CD14-positive monocyte (primary cell): Measurements from ENCODE around the gene GLTP. TPM values are rescaled to one million over a fixed set of nuclear protein-coding genes. Genes with fewer than 3 reads are reported as not detected.

Experiments
- DNase-seq, 3 donors: peaks; one replicate each; pipeline ENCODE4 v3.0.0-alpha.2; 2011 to 2022
- H2AFZ ChIP-seq: 2 replicates; pipeline ENCODE4 v1.6.0; 2012; ENCODE audit warnings: mild to moderate bottlenecking, low read depth, low read length, inconsistent platforms; ENCODE audit not compliant: insufficient read depth, poor library complexity, severe bottlenecking
- H3K27ac ChIP-seq, 2 donors: 1 replicate in 1 of 2; 2 replicates in 1 of 2; pipeline ENCODE4 v1.5.1; 2012 to 2013; ENCODE audit warnings: low read length in 2 of 2, control low read depth in 1 of 2, inconsistent platforms in 1 of 2, low read depth in 1 of 2, mild to moderate bottlenecking in 1 of 2
- H3K27me3 ChIP-seq, 2 donors: one replicate each; pipeline versions ENCODE4 v1.6.0 to v1.6.1; 2011 to 2013; ENCODE audit warnings: low read length in 2 of 2; ENCODE audit not compliant: control insufficient read depth in 2 of 2, insufficient read depth in 2 of 2
- H3K36me3 ChIP-seq, 2 donors: replicated peaks in 1 of 2; 1 replicate in 1 of 2; 2 replicates in 1 of 2; pipeline versions ENCODE4 v1.5.1 to v1.6.1; 2012 to 2013; ENCODE audit warnings: low read length in 2 of 2, control low read depth in 1 of 2, inconsistent platforms in 1 of 2, mild to moderate bottlenecking in 1 of 2; ENCODE audit not compliant: insufficient read depth in 2 of 2, control insufficient read depth in 1 of 2
- H3K4me1 ChIP-seq, 2 donors: 1 replicate in 1 of 2; 2 replicates in 1 of 2; pipeline versions ENCODE4 v1.5.1 to v1.6.1; 2012 to 2013; ENCODE audit warnings: low read length in 2 of 2, control low read depth in 1 of 2, inconsistent platforms in 1 of 2, mild to moderate bottlenecking in 1 of 2, moderate library complexity in 1 of 2; ENCODE audit not compliant: insufficient read depth in 2 of 2, control insufficient read depth in 1 of 2
- H3K4me2 ChIP-seq: replicated peaks from 2 replicates; pipeline ENCODE3; 2012; ENCODE audit warnings: low read length, moderate library complexity, mild to moderate bottlenecking; ENCODE audit not compliant: poor library complexity, severe bottlenecking; ENCODE audit errors: extremely low read depth
- H3K4me3 ChIP-seq, 3 experiments: fragments of 200-600 bp in 1 of 3; sonication (generic) in 1 of 3; replicated peaks in 1 of 3; 1 replicate in 2 of 3; 2 replicates in 1 of 3; pipeline ENCODE4 v1.5.1; 2011 to 2013; ENCODE audit warnings: low read length in 3 of 3, mild to moderate bottlenecking in 3 of 3, control low read depth in 2 of 3, low read depth in 2 of 3, inconsistent platforms in 1 of 3, moderate library complexity in 1 of 3
- H3K79me2 ChIP-seq: 2 replicates; pipeline ENCODE4 v1.6.0; 2012; ENCODE audit warnings: mild to moderate bottlenecking, control low read depth, inconsistent platforms, low read length, moderate library complexity; ENCODE audit not compliant: insufficient read depth
- H3K9ac ChIP-seq: 2 replicates; pipeline ENCODE4 v1.6.0; 2017; ENCODE audit warnings: low read length, mild to moderate bottlenecking; ENCODE audit not compliant: insufficient read depth, poor library complexity, severe bottlenecking
- H3K9me3 ChIP-seq, 2 donors: replicated peaks in 1 of 2; 1 replicate in 1 of 2; 2 replicates in 1 of 2; pipeline versions ENCODE4 v1.5.1 to v1.6.1; 2012 to 2013; ENCODE audit warnings: low read length in 2 of 2, control low read depth in 1 of 2; ENCODE audit not compliant: control insufficient read depth in 1 of 2, insufficient read depth in 1 of 2
- H4K20me1 ChIP-seq: 2 replicates; pipeline ENCODE4 v1.6.0; 2012; ENCODE audit warnings: mild to moderate bottlenecking, low read length, control low read depth, moderate library complexity; ENCODE audit not compliant: insufficient read depth
- H3K27ac Mint-ChIP-seq, 7 donors: one replicate each; pipeline ENCODE4 v1.8.0; 2020; ENCODE audit warnings: mild to moderate bottlenecking in 7 of 7, mixed read lengths in 7 of 7, moderate library complexity in 6 of 7, inconsistent platforms in 2 of 7
- H3K27me3 Mint-ChIP-seq, 3 donors: one replicate each; pipeline ENCODE4 v1.8.0; 2021 to 2022; ENCODE audit warnings: low read depth in 3 of 3, mild to moderate bottlenecking in 3 of 3, mixed read lengths in 3 of 3, moderate library complexity in 3 of 3, inconsistent platforms in 1 of 3
- H3K36me3 Mint-ChIP-seq, 2 donors: one replicate each; pipeline ENCODE4 v1.8.0; 2020; ENCODE audit warnings: mixed read lengths in 2 of 2, inconsistent platforms in 1 of 2, mild to moderate bottlenecking in 1 of 2
- H3K4me1 Mint-ChIP-seq: one replicate; pipeline ENCODE4 v1.8.0; 2020; ENCODE audit warnings: mild to moderate bottlenecking, mixed read lengths
- H3K4me3 Mint-ChIP-seq, 2 donors: one replicate each; pipeline ENCODE4 v1.8.0; 2020; ENCODE audit warnings: mild to moderate bottlenecking in 2 of 2, mixed read lengths in 2 of 2, moderate library complexity in 1 of 2
- H3K9me3 Mint-ChIP-seq, 7 donors: one replicate each; pipeline ENCODE4 v1.8.0; 2020 to 2022; ENCODE audit warnings: mixed read lengths in 7 of 7, mild to moderate bottlenecking in 6 of 7, moderate library complexity in 6 of 7, inconsistent platforms in 2 of 7
- WGBS: methylation state at CpG from one replicate; pipeline ENCODE4 v1.1.5; 2013; ENCODE audit warnings: missing lambda C conversion rate; ENCODE audit not compliant: insufficient coverage; 5-methylcytosine and 5-hydroxymethylcytosine counted together
- intact Hi-C, 2 donors: fragments of 100-400 bp; cut with micrococcal nuclease; formaldehyde crosslinking; loops; one replicate each; pipeline versions ENCODE4 v1.15.0 to v1.15.1; 2023
- polyA plus RNA-seq, 3 donors: library from polyadenylated mRNA; depleted of rRNA in 1 of 3; unstranded in 2 of 3; stranded (reverse) in 1 of 3; fragments of 300-500 nt in 2 of 3; fragments of >200 nt in 1 of 3; fragmentation: Illumina TruSeq in 2 of 3; gene quantifications; 1 replicate in 2 of 3; 2 replicates in 1 of 3; pipeline ENCODE4 v1.2.3, GENCODE V29; 2012 to 2021
- TF ChIP-seq, protein P1 (sequence below): fragments of 200-600 bp; IDR thresholded peaks from one replicate; pipeline ENCODE4 v1.8.0; 2022; ENCODE audit warnings: antibody characterized with exemption, mild to moderate bottlenecking

GLTP gene
- polyA plus RNA-seq, 3 donors, result 46.2 to 65.9 (median 51.7) TPM

DNA sequence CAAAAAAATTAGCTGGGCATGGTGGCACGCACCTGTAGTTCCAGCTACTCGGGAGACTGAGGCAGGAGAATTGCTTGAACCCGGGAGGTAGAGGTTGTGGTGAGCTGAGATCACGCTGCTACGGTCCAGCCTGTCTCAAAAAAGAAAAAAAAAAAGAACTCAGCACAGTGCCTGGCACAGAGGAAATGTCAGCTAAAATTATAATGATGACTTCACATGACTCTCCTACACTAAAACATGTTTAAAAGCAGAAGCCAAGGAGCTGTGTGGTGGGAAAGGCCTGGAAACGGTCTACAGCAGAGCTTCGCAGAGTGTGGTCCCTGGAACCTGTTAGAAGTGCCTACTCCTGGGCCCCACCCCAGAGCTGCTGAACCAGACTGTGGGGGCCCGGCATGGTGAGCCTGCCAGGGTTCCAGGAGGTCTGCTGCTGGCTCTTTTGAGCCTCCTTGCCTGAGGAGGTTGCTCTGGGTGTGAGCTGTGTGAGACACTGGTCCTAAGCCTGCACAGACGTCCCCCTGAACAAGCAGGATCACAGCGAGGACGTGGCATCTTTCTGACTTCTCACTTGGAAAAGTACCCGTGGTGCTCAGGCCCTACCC is 47.8 kb upstream of the GLTP start:
- TF ChIP-seq, protein P1, sequence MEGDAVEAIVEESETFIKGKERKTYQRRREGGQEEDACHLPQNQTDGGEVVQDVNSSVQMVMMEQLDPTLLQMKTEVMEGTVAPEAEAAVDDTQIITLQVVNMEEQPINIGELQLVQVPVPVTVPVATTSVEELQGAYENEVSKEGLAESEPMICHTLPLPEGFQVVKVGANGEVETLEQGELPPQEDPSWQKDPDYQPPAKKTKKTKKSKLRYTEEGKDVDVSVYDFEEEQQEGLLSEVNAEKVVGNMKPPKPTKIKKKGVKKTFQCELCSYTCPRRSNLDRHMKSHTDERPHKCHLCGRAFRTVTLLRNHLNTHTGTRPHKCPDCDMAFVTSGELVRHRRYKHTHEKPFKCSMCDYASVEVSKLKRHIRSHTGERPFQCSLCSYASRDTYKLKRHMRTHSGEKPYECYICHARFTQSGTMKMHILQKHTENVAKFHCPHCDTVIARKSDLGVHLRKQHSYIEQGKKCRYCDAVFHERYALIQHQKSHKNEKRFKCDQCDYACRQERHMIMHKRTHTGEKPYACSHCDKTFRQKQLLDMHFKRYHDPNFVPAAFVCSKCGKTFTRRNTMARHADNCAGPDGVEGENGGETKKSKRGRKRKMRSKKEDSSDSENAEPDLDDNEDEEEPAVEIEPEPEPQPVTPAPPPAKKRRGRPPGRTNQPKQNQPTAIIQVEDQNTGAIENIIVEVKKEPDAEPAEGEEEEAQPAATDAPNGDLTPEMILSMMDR, result no peak
- no peaks in the 10 kb centered on the region for H3K4me1 Mint-ChIP-seq
- WGBS, result 95% methylated on average over 7 of the region's 12 CpGs
- Histone ChIP-seq H3K9me3 (no peaks in the 10 kb centered on the region), H3K4me3 (no peak overlapping the region), H3K4me1 (no peaks in the 10 kb centered on the region), H3K4me2 (no peak overlapping the region), H2AFZ (no peak overlapping the region), H3K36me3 (peaks cover 73 to 95% of the 10 kb centered on the region in 2 donors), H3K27ac (peak overlapping the region in 1 of 2 donors; percentile 15), H3K79me2 (no peaks in the 10 kb centered on the region), H3K27me3 (no peaks in the 10 kb centered on the region), H4K20me1 (peaks cover 14% of the 10 kb centered on the region), H3K9ac (no peak overlapping the region)
- no peaks in the 10 kb centered on the region for H3K27me3 Mint-ChIP-seq
- H3K27ac Mint-ChIP-seq, result peak overlapping the region in 4 of 7 donors; percentile 18 to 36 (median 26)
- intact Hi-C loops, result loop anchor here in 1 of 2 donors (5.0 kb wide), 1 partner anchor 76 kb away; no protein-coding TSS in a partner anchor
- DNase-seq, result no peak
- peaks cover 63 to 93% of the 10 kb centered on the region in 2 donors for H3K36me3 Mint-ChIP-seq
- H3K4me3 Mint-ChIP-seq, result no peak overlapping the region
- H3K9me3 Mint-ChIP-seq, result no peaks in the 10 kb centered on the region

DNA sequence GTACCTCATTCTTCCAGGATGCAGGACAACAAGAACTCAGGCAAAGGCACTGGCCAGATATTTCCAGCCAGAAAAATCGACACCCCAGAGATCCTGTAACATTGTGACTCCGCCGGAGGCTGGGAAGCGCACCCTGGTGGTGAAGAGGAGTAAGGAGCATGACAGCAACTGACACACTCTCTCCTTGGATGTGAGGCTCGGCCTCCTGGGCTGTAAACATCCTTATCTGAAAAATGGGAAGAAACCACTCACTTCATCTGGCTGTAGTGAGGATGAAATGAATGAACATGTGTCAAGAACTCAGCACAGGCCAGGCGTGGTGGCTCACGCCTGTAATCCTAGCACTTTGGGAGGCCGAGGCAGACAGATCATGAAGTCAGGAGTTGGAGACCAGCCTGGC is 47.3 kb upstream of the GLTP start:
- H3K4me1 ChIP-seq, result no peaks in the 10 kb centered on the region
- peaks cover 72 to 95% of the 10 kb centered on the region in 2 donors for H3K36me3 ChIP-seq
- DNase-seq, result peak; percentile 25 to 42 (median 36)
- H3K4me3 ChIP-seq, result no peak overlapping the region
- no peak overlapping the region for H3K9ac ChIP-seq
- H3K79me2 ChIP-seq, result no peaks in the 10 kb centered on the region
- no peaks in the 10 kb centered on the region for H3K4me1 Mint-ChIP-seq
- H3K27me3 ChIP-seq, result no peaks in the 10 kb centered on the region
- H3K4me3 Mint-ChIP-seq, result no peak overlapping the region
- H3K9me3 ChIP-seq, result no peaks in the 10 kb centered on the region
- peaks cover 14% of the 10 kb centered on the region for H4K20me1 ChIP-seq
- TF ChIP-seq, protein P1, result peak; percentile 67
- no peaks in the 10 kb centered on the region for H3K27me3 Mint-ChIP-seq
- no peaks in the 10 kb centered on the region for H3K9me3 Mint-ChIP-seq
- H3K27ac Mint-ChIP-seq, result peak overlapping the region in 2 of 7 donors; percentile 59 to 62
- WGBS, result 96% methylated on average over 4 of the region's 8 CpGs
- no peak overlapping the region for H3K27ac ChIP-seq
- H2AFZ ChIP-seq, result no peak overlapping the region
- no peak overlapping the region for H3K4me2 ChIP-seq
- intact Hi-C loops, result loop anchor here (2.0 to 5.0 kb wide), 2 partner anchors 73 to 75 kb away; no protein-coding TSS in a partner anchor
- H3K36me3 Mint-ChIP-seq, result peaks cover 59 to 91% of the 10 kb centered on the region in 2 donors
